H1 (cell line): ENCODE measurements around the gene HRH3. TPM values are rescaled to one million over a fixed set of nuclear protein-coding genes. Genes with fewer than 3 reads are reported as not detected.

Experiments used
- CTCF ChIA-PET: fragments of 300-600 bp; sonication (Branson Sonifier 250); formaldehyde crosslinking; loops from one replicate; lab custom pipeline; 2021; ENCODE audit not compliant: partially characterized antibody; lab: Charles Lee
- POLR2A ChIA-PET: fragments of 300-600 bp; sonication (Branson Sonifier 250); formaldehyde crosslinking; loops from one replicate; lab custom pipeline; 2021; ENCODE audit warnings: inconsistent platforms; ENCODE audit not compliant: partially characterized antibody; lab: Charles Lee
- DNase-seq, 2 experiments: peaks; one replicate each; pipeline versions ENCODE4 v3.0.0 to v3.0.0-alpha.2; 2010 to 2022; ENCODE audit warnings: low spot score in 2 of 2, low read depth in 1 of 2, mixed read lengths in 1 of 2
- FAIRE-seq: peaks from 2 replicates; lab custom pipeline; 2011; peaks lifted over from hg19 to GRCh38; lab: Jason Lieb, UNC
- H2AFZ ChIP-seq: 2 replicates; pipeline ENCODE4 v1.8.1; 2012; ENCODE audit warnings: low read length, inconsistent platforms
- H2AK5ac ChIP-seq: 2 replicates; pipeline ENCODE4 v1.6.1; 2013; ENCODE audit warnings: low read depth, low read length
- H2BK120ac ChIP-seq: replicated peaks from 2 replicates; pipeline ENCODE3; 2013; ENCODE audit warnings: low read depth, low read length, inconsistent platforms
- H2BK12ac ChIP-seq: 2 replicates; pipeline ENCODE4 v1.6.1; 2013; ENCODE audit warnings: low read depth, low read length
- H2BK15ac ChIP-seq: 2 replicates; pipeline ENCODE4 v1.6.1; 2013; ENCODE audit warnings: low read length
- H2BK20ac ChIP-seq: 2 replicates; pipeline ENCODE4 v1.6.1; 2013; ENCODE audit warnings: low read length
- H2BK5ac ChIP-seq: 2 replicates; pipeline ENCODE4 v1.6.1; 2013; ENCODE audit warnings: low read depth, low read length
- H3K14ac ChIP-seq: 2 replicates; pipeline ENCODE4 v1.6.1; 2013; ENCODE audit warnings: inconsistent platforms; ENCODE audit not compliant: insufficient read length
- H3K18ac ChIP-seq: 2 replicates; pipeline ENCODE4 v1.6.1; 2013; ENCODE audit warnings: low read length; ENCODE audit errors: extremely low read depth
- H3K23ac ChIP-seq: 2 replicates; pipeline ENCODE4 v1.6.1; 2013; ENCODE audit warnings: inconsistent platforms; ENCODE audit not compliant: insufficient read length
- H3K23me2 ChIP-seq: 2 replicates; pipeline ENCODE4 v1.6.1; 2013; ENCODE audit warnings: low read depth, low read length
- H3K27ac ChIP-seq: 2 replicates; pipeline ENCODE4 v1.6.1; 2011; ENCODE audit warnings: low read depth, low read length, inconsistent platforms
- H3K27me3 ChIP-seq, 4 experiments: replicated peaks in 1 of 4; 1 replicate in 1 of 4; 2 replicates in 3 of 4; pipeline versions ENCODE4 v1.6.1 to v1.8.1; 2011 to 2013; ENCODE audit warnings: low read length in 3 of 4, mild to moderate bottlenecking in 3 of 4, inconsistent platforms in 2 of 4, mixed read lengths in 2 of 4, moderate library complexity in 1 of 4; ENCODE audit not compliant: control insufficient read depth in 3 of 4, insufficient read depth in 3 of 4; ENCODE audit errors: extremely low read depth in 1 of 4
- H3K36me3 ChIP-seq, 4 experiments: 2 replicates each; pipeline versions ENCODE4 v1.6.1 to v1.8.1; 2011 to 2013; ENCODE audit warnings: mild to moderate bottlenecking in 4 of 4, low read length in 3 of 4, moderate library complexity in 2 of 4, control low read depth in 1 of 4, inconsistent platforms in 1 of 4; ENCODE audit not compliant: insufficient read depth in 4 of 4, control insufficient read depth in 2 of 4
- H3K4ac ChIP-seq: replicated peaks from 2 replicates; pipeline ENCODE3; 2013; ENCODE audit warnings: low read length, low read depth, mixed read lengths, inconsistent platforms; ENCODE audit not compliant: insufficient read length
- H3K4me1 ChIP-seq, 4 experiments: replicated peaks in 1 of 4; 1 replicate in 1 of 4; 2 replicates in 3 of 4; pipeline versions ENCODE4 v1.6.1 to v1.8.1; 2011 to 2013; ENCODE audit warnings: low read length in 3 of 4, inconsistent platforms in 2 of 4, mixed read lengths in 1 of 4; ENCODE audit not compliant: insufficient read depth in 4 of 4, control insufficient read depth in 3 of 4
- H3K4me2 ChIP-seq, 2 experiments: 2 replicates each; pipeline versions ENCODE4 v1.6.1 to v1.8.1; 2011 to 2013; ENCODE audit warnings: low read depth in 2 of 2, low read length in 2 of 2, control low read depth in 1 of 2, inconsistent platforms in 1 of 2, mild to moderate bottlenecking in 1 of 2; ENCODE audit not compliant: insufficient read depth in 1 of 2
- H3K4me3 ChIP-seq, 4 experiments: fragments of 200-600, 300-600 bp in 1 of 4; sonication (generic), shearing (Covaris generic), sonication (Bioruptor Twin) in 1 of 4; 2 replicates each; pipeline versions ENCODE4 v1.5.1 to v1.8.1; 2011 to 2016; ENCODE audit warnings: low read length in 4 of 4, low read depth in 3 of 4, control low read depth in 2 of 4, inconsistent platforms in 2 of 4, mild to moderate bottlenecking in 2 of 4, mixed read lengths in 1 of 4, moderate library complexity in 1 of 4; ENCODE audit not compliant: insufficient read depth in 2 of 4; ENCODE audit errors: extremely low read depth in 1 of 4
- H3K56ac ChIP-seq: replicated peaks from 2 replicates; pipeline ENCODE3; 2013; ENCODE audit warnings: low read depth, mild to moderate bottlenecking, mixed read lengths, low read length, inconsistent platforms; ENCODE audit not compliant: insufficient read length
- H3K79me1 ChIP-seq: 2 replicates; pipeline ENCODE4 v1.6.1; 2013; ENCODE audit warnings: low read depth, low read length, control low read depth
- H3K79me2 ChIP-seq, 2 experiments: 2 replicates each; pipeline versions ENCODE4 v1.6.1 to v1.8.1; 2012 to 2013; ENCODE audit warnings: low read length in 2 of 2, mild to moderate bottlenecking in 2 of 2, inconsistent platforms in 1 of 2; ENCODE audit not compliant: insufficient read depth in 2 of 2, control insufficient read depth in 1 of 2
- H3K9ac ChIP-seq, 4 experiments: replicated peaks in 1 of 4; 1 replicate in 1 of 4; 2 replicates in 3 of 4; pipeline versions ENCODE4 v1.6.1 to v1.8.1; 2011 to 2013; ENCODE audit warnings: low read depth in 3 of 4, low read length in 3 of 4, control low read depth in 2 of 4, mild to moderate bottlenecking in 2 of 4, moderate library complexity in 2 of 4, inconsistent platforms in 1 of 4; ENCODE audit errors: extremely low read depth in 1 of 4
- H3K9me3 ChIP-seq, 2 experiments: 2 replicates each; pipeline versions ENCODE4 v1.6.1 to v1.8.1; 2012 to 2013; ENCODE audit warnings: mild to moderate bottlenecking in 2 of 2, moderate library complexity in 2 of 2, control low read depth in 1 of 2, inconsistent platforms in 1 of 2, low read depth in 1 of 2, low read length in 1 of 2, mixed read lengths in 1 of 2; ENCODE audit not compliant: insufficient read depth in 2 of 2
- H4K20me1 ChIP-seq, 2 experiments: replicated peaks in 1 of 2; 2 replicates each; pipeline versions ENCODE3 to v1.8.1; 2011 to 2013; ENCODE audit warnings: inconsistent platforms in 2 of 2, low read length in 2 of 2, mild to moderate bottlenecking in 1 of 2; ENCODE audit not compliant: insufficient read depth in 2 of 2, control insufficient read depth in 1 of 2
- H4K5ac ChIP-seq: 2 replicates; pipeline ENCODE4 v1.6.1; 2013; ENCODE audit warnings: low read length, low read depth, mixed read lengths, inconsistent platforms; ENCODE audit not compliant: insufficient read length
- H4K8ac ChIP-seq: 2 replicates; pipeline ENCODE4 v1.8.0; 2013; ENCODE audit warnings: mild to moderate bottlenecking, moderate library complexity, low read length, inconsistent platforms; ENCODE audit not compliant: insufficient read depth; ENCODE audit errors: extremely low read depth
- H4K91ac ChIP-seq: replicated peaks from 2 replicates; pipeline ENCODE3; 2013; ENCODE audit warnings: low read length, mixed read lengths, inconsistent platforms; ENCODE audit not compliant: insufficient read length
- HDAC2 ChIP-seq, 2 experiments: fragments of 300-600 bp in 1 of 2; sonication (generic) in 1 of 2; IDR thresholded peaks; 2 replicates each; pipeline ENCODE4 v1.6.1; 2011 to 2012; ENCODE audit warnings: low read depth in 2 of 2, low read length in 2 of 2, mild to moderate bottlenecking in 2 of 2, moderate library complexity in 2 of 2, borderline replicate concordance in 1 of 2, inconsistent platforms in 1 of 2
- MAX ChIP-seq: IDR thresholded peaks from 2 replicates; pipeline ENCODE4 v1.6.1; 2012; ENCODE audit warnings: inconsistent platforms
- POLR2AphosphoS5 ChIP-seq: IDR thresholded peaks from 2 replicates; pipeline ENCODE4 v1.6.1; 2011; ENCODE audit warnings: low read depth, low read length
- SIN3A ChIP-seq, 2 experiments: IDR thresholded peaks in 1 of 2; conservative IDR thresholded peaks in 1 of 2; 2 replicates each; pipeline ENCODE4 v1.6.1; 2011 to 2012; ENCODE audit warnings: low read length in 2 of 2, improper control_type of control experiment in 1 of 2, low read depth in 1 of 2, mild to moderate bottlenecking in 1 of 2
- SP1 ChIP-seq: IDR thresholded peaks from 2 replicates; pipeline ENCODE4 v1.6.1; 2011; ENCODE audit warnings: low read depth, low read length
- SRF ChIP-seq: IDR thresholded peaks from 2 replicates; pipeline ENCODE4 v1.6.1; 2011; ENCODE audit warnings: mild to moderate bottlenecking, low read depth, low read length, moderate library complexity
- SUZ12 ChIP-seq: fragments of 200-600 bp; sonication (generic); IDR thresholded peaks from 2 replicates; pipeline ENCODE4 v1.6.1; 2012; ENCODE audit warnings: mild to moderate bottlenecking, inconsistent platforms, low read length, moderate library complexity, mixed read lengths
- TAF7 ChIP-seq: optimal IDR thresholded peaks from 2 replicates; pipeline ENCODE3; 2011; ENCODE audit warnings: low read depth, mild to moderate bottlenecking, inconsistent platforms, low read length, moderate library complexity, borderline replicate concordance
- ZNF274 ChIP-seq: IDR thresholded peaks from 2 replicates; pipeline ENCODE4 v1.7.0; 2012; ENCODE audit warnings: low read length, borderline replicate concordance; ENCODE audit errors: extremely low read depth
- WGBS, 2 experiments: shearing (Covaris generic) in 1 of 2; methylation state at CpG; one replicate each; pipeline versions ENCODE4 v1.1.6 to v1.1.7; 2013 to 2015; ENCODE audit warnings: low lambda C conversion rate in 2 of 2, mixed read lengths in 2 of 2, inconsistent platforms in 1 of 2, low coverage in 1 of 2, missing lambda C conversion rate in 1 of 2; ENCODE audit not compliant: insufficient replicate concordance in 2 of 2, insufficient coverage in 1 of 2, insufficient read length in 1 of 2; ENCODE audit errors: extremely low coverage in 1 of 2, missing lambda C conversion rate in 1 of 2; 5-methylcytosine and 5-hydroxymethylcytosine counted together
- long read RNA-seq, 2 experiments: library from RNA in 1 of 2; library from capped mRNA in 1 of 2; stranded (forward); transcript quantifications; one replicate each; pipeline ENCODE4 v2.0.0, GENCODE V29; 2021; ENCODE audit warnings: inconsistent platforms in 1 of 2
- polyA minus RNA-seq, 3 experiments: library from RNA; depleted of rRNA, polyadenylated mRNA; stranded (reverse); fragments of >200 nt; gene quantifications; 1 replicate in 2 of 3; 2 replicates in 1 of 3; pipeline ENCODE4 v1.2.3, GENCODE V29; 2011
- polyA plus RNA-seq, 7 experiments: library from polyadenylated mRNA; depleted of rRNA in 3 of 7; stranded (reverse) in 5 of 7; unstranded in 2 of 7; fragments of >200 nt in 5 of 7; fragments of 200-250 nt in 2 of 7; gene quantifications; 1 replicate in 5 of 7; 2 replicates in 1 of 7; 4 replicates in 1 of 7; pipeline versions ENCODE4 v1.2.1 to v1.2.3, GENCODE V29; 2011 to 2013; ENCODE audit warnings: missing spikeins in 2 of 7, mixed read lengths in 2 of 7
- total RNA-seq: library from RNA; stranded (reverse); fragmentation: NEBNext Ultra II Directional; extraction: Animal tissue kit (Norgen Biotek cat#: 25700); gene quantifications from 2 replicates; pipeline ENCODE4 v1.2.1, GENCODE V29; 2021

Gene HRH3
- total RNA-seq (4.4 and 4.5 TPM in 2 replicates), polyA plus RNA-seq (2011; rRNA removed) (2.0 and 3.1 TPM in 2 replicates), polyA minus RNA-seq (2011; rRNA and poly(A)+ RNA removed) (0.54 and 0.66 TPM in 2 replicates)
- 1.1 TPM for polyA plus RNA-seq (2011; cell fraction: cytosol; rRNA removed)
- 6.5 TPM for polyA plus RNA-seq (2011; cell fraction: nucleus; rRNA removed)
- 2.9 to 8.2 TPM (median 6.9 TPM) in 4 replicates for polyA plus RNA-seq (2012, experiment 1 of 2)
- polyA plus RNA-seq (2012, experiment 2 of 2), result 5.6 TPM
- polyA plus RNA-seq (2013, experiment 1 of 2), result 3.7 TPM
- polyA plus RNA-seq (2013, experiment 2 of 2), result 4.0 TPM
- polyA minus RNA-seq (2011; cell fraction: cytosol; rRNA and poly(A)+ RNA removed), result 3.4 TPM
- 1.6 TPM for polyA minus RNA-seq (2011; cell fraction: nucleus; rRNA and poly(A)+ RNA removed)
- long read RNA-seq, experiment 1, partial matches to known transcripts, result 0 of 7 reads
- long read RNA-seq, experiment 1, other reads (novel, unspliced or antisense), result 5 of 7 reads
- long read RNA-seq, experiment 2, result 0 reads

GRCh38 chr20:62219992-62220665, at the start of gene HRH3:
HRH3 (minus strand) TSS chr20:62220278; CDS start chr20:62219970, 308 bp downstream.
- H3K27ac ChIP-seq, result no peak within 1 kb of the TSS
- H3K9ac ChIP-seq, result peak within 1 kb of the TSS in 1 of 4 experiments; percentile 13; a peak in 1 of 7 replicates
- FAIRE-seq, result no peak
- 0% methylated on average over 9 of the region's 84 CpGs; no CpG with 5 or more reads in 1 of the 2 experiments for WGBS, 2 experiments
- H3K14ac ChIP-seq, result no peak within 1 kb of the TSS
- no peaks in the 10 kb centered on the region for H3K36me3 ChIP-seq
- no peak within 1 kb of the TSS for H2BK120ac ChIP-seq
- no peak within 1 kb of the TSS for H3K23ac ChIP-seq
- no peak within 1 kb of the TSS for H3K56ac ChIP-seq
- H3K9me3 ChIP-seq, result no peaks in the 10 kb centered on the region
- peaks cover 9 to 55% (median 42%) of the 10 kb centered on the region in 4 experiments for H3K27me3 ChIP-seq
- peaks cover 6 to 18% of the 10 kb centered on the region in 2 experiments for H4K20me1 ChIP-seq
- peak within 1 kb of the TSS; percentile 95 for H2BK15ac ChIP-seq
- H4K5ac ChIP-seq, result no peak within 1 kb of the TSS
- H2AFZ ChIP-seq, result no peak within 1 kb of the TSS; the same call in 1 of the 2 replicates
- peaks cover 21% of the 10 kb centered on the region; the same call in 1 of the 2 replicates for H3K23me2 ChIP-seq
- H3K4me3 ChIP-seq, result peak within 1 kb of the TSS; percentile 27 to 60 (median 41)
- peak within 1 kb of the TSS; percentile 89 for H3K4me2 ChIP-seq
- H3K4ac ChIP-seq, result no peak within 1 kb of the TSS
- no peak within 1 kb of the TSS for H4K91ac ChIP-seq
- no peak within 1 kb of the TSS for H2BK20ac ChIP-seq
- H2AK5ac ChIP-seq, result no peak within 1 kb of the TSS
- peak in 1 of 2 experiments; percentile 80 for DNase-seq
- H3K79me2 ChIP-seq, result no peaks in the 10 kb centered on the region
- H4K8ac ChIP-seq, result peak within 1 kb of the TSS; percentile 85
- no peak within 1 kb of the TSS for H2BK12ac ChIP-seq
- CTCF ChIA-PET, result interaction anchor here (0.6 kb wide), 1 partner anchor 266 kb away, joined by 3 read pairs; no protein-coding TSS in a partner anchor
- POLR2A ChIA-PET, result interaction anchor here (1.1 to 1.6 kb wide), 3 partner anchors 8 to 90 kb away, joined by 3 to 4 read pairs (median 3); no protein-coding TSS in a partner anchor
- no peak within 1 kb of the TSS for H3K18ac ChIP-seq
- no peak within 1 kb of the TSS for H2BK5ac ChIP-seq
- H3K79me1 ChIP-seq, result no peaks in the 10 kb centered on the region
- peaks cover 0 to 31% (median 16%) of the 10 kb centered on the region in 4 experiments; a peak in 6 of 7 replicates for H3K4me1 ChIP-seq
- TF ChIP-seq SUZ12 (no peak), MAX (peak; percentile 75), SIN3A (conservative IDR thresholded peaks at IDR 0.05 in 1 of 2, IDR thresholded peaks at IDR 0.05 in 1 of 2; ENCODE audit: low read depth in 1 of 2, low read length in 2 of 2) (peak; percentile 91 to 96), POLR2AphosphoS5 (no peak), TAF7 (no peak), SP1 (no peak), HDAC2 (IDR thresholded peaks at IDR 0.05; ENCODE audit: borderline replicate concordance in 1 of 2, low read depth in 2 of 2, low read length in 2 of 2) (no peak), SRF (no peak), ZNF274 (no peak)
